ENCODE data around the gene TTC12.

- TF ChIP-seq GATA3 (IDR thresholded peaks at IDR 0.05; ENCODE audit: low read depth, low read length) (no peak), GATA2 (IDR thresholded peaks at IDR 0.05; ENCODE audit: low read depth, low read length) (no peak)
These were observed 70.2 kb downstream of the TTC12 start for GRCh38 chr11:113384551-113384950.

Measured in SH-SY5Y (cell line).